ENCODE measurements around the gene ALG5.

The ALG5 gene

DNA sequence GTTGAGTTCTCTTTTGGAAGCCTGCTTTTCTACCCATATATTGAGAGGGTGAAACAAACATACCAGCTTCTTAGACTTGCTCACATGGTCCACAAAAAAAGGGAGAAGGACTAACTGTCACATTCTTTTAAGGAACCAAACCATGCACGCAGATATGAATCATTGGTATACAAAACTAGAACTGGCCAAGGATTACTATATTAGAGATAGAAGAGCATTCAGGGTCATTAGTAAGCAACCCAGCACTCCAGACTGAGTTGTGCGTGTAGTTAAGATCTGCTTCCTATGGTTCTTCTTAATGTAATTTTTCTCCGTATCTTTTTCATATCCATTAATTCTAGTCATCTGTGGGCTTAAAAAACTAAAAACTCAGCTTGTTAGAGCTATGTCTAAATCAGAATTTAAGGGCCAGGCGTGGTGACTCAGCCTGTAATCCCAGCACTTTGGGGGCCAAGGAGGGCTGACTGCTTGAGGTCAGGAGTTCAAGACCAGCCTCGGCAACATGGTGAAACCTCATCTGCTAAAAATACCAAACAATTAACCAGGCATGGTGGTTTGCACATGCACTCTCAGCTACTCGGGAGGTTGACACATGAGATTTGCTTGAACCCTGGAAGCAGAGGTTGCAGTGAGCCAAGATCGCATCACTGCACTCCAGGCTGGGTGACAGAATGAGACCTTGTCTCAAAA, 19.6 kb downstream of the ALG5 start:
- DNase-seq, result no peak

GRCh38 chr13:36975172-36975571, 24.0 kb downstream of the ALG5 start:
- DNase-seq, result no peak

DNA sequence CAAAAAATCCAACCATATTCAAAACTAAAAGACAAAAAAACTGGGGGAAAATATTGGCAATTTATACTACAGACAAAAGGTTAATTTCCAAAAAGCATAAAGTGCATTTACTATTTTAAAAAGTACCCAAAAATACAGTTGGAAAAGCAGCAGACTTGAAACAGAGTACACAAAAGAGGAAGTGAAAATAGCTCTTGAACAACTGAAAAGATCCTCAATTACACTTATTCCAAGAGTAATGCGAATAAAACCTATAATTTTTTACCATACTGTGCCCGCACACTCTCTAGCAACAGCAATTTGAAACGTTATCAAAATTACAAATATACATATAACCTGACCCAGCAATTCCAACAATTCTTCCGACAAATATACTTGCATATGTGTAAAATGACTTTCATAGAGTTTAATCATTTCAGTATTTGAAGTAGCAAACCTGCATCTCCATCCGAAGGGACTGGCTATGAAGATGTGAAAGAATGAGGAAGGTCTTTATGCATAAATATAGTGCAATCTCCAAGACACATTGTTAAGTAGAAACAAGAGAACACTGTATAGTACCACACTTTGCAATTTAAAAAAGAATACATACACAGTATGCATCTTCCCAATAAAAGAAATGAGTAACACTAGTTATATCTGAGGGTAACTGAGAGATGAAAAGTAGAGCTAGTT, 25.4 kb downstream of the ALG5 start:
- no peak for DNase-seq

GRCh38 chr13:36973009-36973408, 26.1 kb downstream of the ALG5 start:
- DNase-seq, result no peak

- DNase-seq, result no peak
Observed at GRCh38 chr13:36966404-36966803, 32.7 kb downstream of the ALG5 start.

DNA sequence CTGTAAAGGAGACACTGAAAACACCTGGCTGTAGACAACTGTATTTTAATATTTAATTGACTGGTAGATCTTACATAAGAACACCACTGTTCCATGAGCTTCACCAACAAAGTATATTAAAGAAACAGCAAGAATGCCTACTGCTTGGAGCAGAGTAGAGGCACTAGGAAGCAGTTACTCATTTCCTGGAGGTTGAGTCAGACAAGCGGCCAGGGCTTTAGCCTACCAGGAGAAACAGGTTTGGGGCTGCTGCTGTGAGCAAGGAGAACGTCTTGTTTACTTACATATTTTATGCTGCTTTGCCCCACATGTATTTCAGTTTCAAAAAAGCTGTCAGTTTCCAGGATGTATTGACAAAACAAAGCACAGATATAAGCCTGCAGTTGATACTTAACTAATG, 33.4 kb downstream of the ALG5 start:
- DNase-seq, result no peak

- no peak for DNase-seq
Observed at GRCh38 chr13:36959456-36960116, 39.6 kb downstream of the ALG5 start.

- DNase-seq, result no peak
Observed at GRCh38 chr13:36954542-36954941, 44.6 kb downstream of the ALG5 start.

- DNase-seq, result no peak
Observed at GRCh38 chr13:36950920-36951319, 48.2 kb downstream of the ALG5 start.

DNA sequence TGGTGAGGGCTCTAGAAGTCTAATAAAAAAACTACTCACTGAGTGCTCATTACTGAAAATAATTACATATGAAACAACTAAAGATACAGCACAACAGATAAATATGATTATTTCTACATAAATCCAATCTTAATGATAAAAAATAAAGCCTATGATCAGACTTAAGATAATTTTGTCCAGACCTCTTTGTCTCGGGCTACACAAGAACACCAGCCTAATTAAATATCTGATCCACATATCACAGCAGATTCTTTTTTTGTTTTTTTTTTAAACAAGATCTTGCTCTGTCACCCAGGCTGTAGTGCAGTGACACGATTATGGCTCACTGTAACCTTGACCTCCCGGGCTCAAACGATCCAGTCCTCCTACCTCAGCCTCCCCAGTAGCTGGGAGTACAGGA, 48.8 kb downstream of the ALG5 start:
- DNase-seq, result no peak

DNA sequence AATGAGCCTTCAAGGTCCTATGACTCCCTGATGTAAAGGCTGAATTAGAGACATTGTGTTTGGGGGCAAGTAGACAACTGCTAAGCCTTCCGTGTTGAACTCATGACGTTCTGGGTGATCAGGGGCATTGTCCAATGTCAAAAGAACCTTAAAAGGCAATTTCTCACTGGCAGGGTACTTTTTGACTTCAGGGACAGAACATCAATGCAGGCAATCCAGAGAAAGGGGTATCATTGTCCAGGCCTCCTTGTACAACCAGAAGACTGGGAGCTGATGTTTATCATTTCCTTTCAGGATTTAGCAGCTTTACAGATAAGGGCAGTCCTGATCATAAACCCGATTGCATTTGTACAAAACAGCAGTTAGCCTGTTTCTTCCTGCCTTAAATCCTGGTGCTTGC, 54.1 kb downstream of the ALG5 start:
- DNase-seq, result no peak

DNA sequence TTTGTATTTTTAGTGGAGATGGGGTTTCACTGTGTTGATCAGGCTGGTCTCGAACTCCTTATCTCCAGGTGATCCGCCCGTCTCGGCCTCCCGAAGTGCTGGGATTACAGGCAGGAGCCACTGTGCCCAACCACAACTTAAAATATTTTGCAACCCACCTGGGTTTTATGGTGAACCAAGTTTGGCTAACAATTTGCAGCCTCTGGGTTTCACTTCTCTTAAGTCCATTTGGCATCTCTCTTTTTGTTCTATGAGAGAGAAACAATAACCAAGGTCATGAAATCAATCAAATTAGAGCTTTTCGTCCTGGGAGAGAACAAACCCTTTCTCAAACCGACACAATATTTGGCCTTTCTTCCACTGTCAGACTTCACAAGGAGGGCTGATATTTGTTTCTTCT, 73.5 kb downstream of the ALG5 start:
- DNase-seq, result no peak

DNA sequence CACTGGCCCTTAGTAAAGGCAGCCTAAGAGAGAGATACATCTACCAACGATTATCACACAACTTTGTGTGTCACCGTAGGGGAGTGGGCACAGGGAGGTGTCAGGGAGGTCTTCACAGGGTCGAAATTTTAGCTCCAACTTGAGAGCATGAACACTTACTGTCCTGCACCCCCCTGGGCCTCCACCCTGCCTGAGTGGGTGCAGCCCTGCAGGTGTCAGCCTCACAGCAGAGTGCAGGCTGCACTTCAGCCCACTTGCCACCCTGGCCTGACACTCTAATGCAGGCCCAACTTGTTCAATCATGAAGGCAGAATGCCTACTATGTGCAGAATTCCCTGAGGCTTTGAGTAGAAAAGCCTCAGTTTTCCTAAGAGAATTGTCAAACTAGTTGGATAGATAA, 75.1 kb downstream of the ALG5 start:
- DNase-seq, result no peak

GRCh38 chr13:36921631-36922301, 77.4 kb downstream of the ALG5 start:
- DNase-seq, result no peak

DNA sequence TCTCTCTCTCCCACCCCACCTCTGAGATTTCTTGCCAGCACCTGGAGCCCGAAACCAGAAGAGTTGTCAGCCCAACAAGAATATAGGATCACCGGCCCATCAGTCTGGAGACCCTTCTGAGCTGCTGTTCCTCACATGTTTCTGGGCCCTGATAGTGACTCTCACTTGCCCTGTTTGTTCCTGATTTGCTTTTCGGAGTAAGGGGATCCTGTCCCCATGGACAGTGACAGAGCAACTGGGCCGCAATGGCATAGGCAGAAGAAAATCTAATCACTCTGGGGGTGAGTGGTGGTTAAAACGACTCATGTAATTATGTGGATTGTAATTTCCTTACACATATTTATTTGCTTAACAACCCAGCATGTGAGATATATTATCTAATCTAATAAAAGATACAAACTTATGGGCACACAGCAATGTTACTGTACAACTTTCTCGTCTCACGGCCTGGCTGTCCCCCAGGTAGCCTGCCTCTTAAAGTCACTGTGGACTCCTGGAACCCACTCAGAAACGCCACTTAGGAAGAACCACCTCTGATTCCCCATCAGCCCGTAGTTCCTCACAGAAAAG, 78.4 kb downstream of the ALG5 start:
- DNase-seq, result no peak

DNA sequence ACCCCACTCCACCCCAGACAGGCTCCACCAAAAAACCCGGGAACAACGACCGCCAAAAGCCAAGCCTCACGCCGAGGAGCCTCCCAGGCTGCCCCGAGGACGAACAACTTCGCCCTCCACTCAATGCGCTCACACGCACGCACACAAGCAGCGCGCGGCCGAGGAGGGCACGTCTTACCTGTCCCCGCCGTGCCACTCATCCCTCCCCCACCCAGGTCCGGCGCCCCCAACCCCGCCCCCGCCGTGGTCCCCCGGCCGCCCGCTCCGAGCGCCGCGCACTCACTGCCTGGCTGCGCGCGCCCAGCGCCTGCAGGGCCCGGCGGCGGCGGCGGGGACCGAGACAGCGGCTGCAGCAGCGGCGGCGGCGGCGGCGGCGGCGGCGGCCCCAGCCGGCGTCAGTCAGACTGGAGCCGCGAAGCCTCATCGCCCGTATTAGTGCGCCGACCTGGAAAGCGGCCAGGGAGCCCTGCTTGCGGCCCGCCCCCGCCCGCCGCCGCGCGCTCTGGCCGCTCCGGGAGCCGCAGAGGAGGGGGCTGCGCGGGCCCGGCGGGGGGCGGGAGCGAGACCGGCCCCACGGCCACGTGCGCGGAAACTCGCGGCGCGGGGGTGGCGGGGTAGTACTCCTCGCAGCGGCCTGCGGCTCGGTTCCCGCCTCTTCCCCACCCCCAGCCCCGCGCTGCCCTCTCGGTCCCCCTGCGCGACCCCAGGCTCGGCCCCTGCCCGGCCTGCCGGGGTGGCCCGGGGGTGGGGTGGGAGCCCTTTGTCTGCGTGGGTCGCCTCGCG, 79.1 kb downstream of the ALG5 start, which contains the start of gene SMAD9:
TSS of gene SMAD9 (minus strand) at position 406 of the 783 bp plus-strand sequence. CDS start 40,549 bp downstream, outside the sequence.
- DNase-seq, result no peak

- no peak for DNase-seq
Observed at GRCh38 chr13:36919171-36919832, 79.8 kb downstream of the ALG5 start.

DNA sequence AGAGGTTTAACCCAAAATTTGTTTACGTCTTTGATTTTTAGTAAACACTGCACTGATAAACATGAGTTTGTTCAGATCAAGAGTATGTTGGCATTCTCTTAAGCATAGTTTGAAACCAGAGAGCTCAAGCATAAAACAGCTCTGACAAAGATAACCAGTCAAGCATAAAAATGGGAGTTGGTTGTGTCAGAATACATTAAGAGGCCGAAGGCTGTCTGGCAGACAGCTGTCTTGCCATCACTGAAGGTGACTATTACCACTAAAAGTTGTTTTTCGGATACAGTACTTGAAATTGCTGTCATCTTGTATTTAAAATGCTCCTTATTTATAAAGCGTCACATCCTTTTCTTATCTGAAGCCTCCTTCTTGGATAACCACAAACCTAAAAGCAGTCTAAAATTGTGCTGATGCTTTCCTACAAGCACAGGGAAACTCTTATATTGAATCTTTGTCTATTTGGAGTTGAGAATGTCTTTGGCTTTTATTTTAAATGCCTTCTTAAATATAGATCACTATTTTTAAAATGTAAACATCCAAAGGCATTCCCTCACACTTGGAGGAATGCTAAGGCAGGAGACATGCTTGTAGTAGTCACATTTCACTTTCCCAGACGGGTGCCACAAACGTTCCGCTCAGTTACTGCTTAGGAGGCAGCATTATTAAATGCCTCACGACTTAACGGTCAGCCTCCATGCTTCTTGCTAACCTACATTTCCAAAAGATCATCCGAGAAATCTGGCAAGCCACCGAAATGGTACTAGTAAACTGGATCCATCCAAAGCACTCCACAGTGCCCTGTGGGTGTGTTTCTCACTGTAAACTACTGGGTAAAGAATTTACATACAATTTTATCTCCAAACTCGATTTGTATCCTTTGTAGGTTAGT, 80.7 kb downstream of the ALG5 start:
- DNase-seq, result no peak

GRCh38 chr13:36917311-36917710, 81.8 kb downstream of the ALG5 start:
- DNase-seq, result no peak

GRCh38 chr13:36915896-36916640, 83.1 kb downstream of the ALG5 start:
- DNase-seq, result no peak

Measured in stimulated activated naive CD4-positive, alpha-beta T cell (primary cell).